Esophagus squamous epithelium (tissue), 4 donors: ENCODE results near the gene IFT43.

Source experiments
- CTCF ChIP-seq, 6 experiments: fragments of 450-650 bp in 4 of 6; fragments of 200-600 bp in 2 of 6; sonication (generic) in 2 of 6; IDR thresholded peaks; one replicate each; pipeline ENCODE4 v1.5.1; 2016 to 2019; ENCODE audit warnings: antibody characterized with exemption in 6 of 6, mild to moderate bottlenecking in 4 of 6, moderate library complexity in 4 of 6
- POLR2A ChIP-seq, 4 donors: fragments of 450-650 bp; IDR thresholded peaks; one replicate each; pipeline ENCODE4 v1.6.1; 2017; ENCODE audit warnings: antibody characterized with exemption in 4 of 4, mild to moderate bottlenecking in 4 of 4, moderate library complexity in 3 of 4

- no peak for TF ChIP-seq CTCF (IDR thresholded peaks at IDR 0.05)
- TF ChIP-seq POLR2A (IDR thresholded peaks at IDR 0.05): no peak
Measured at GRCh38 chr14:76051717-76052465, 66.3 kb downstream of the IFT43 start.
